Stimulated activated naive B cell treated with anti-CD40 and anti-IgM and Interleukin-4, amounts not matched to agents 10 μg/mL and 1 μg/mL and 100 μg/mL, for 72 hours (primary cell): ENCODE measurements around the gene TNRC6C.

Source experiments
- ATAC-seq, 2 donors: fragments of 150-1000 bp; cut with Tn5 transposase; replicated peaks; 2 replicates each; pipeline ENCODE4 v1.10.0; 2021; ENCODE audit warnings: moderate library complexity in 1 of 2
- DNase-seq: peaks from one replicate; pipeline ENCODE4 v3.0.0; 2021
- H3K27ac Mint-ChIP-seq: one replicate; pipeline ENCODE4 v1.8.0; 2022; ENCODE audit warnings: mild to moderate bottlenecking, mixed read lengths
- H3K27me3 Mint-ChIP-seq, 2 donors: one replicate each; pipeline ENCODE4 v1.8.0; 2022; ENCODE audit warnings: mixed read lengths in 2 of 2
- H3K36me3 Mint-ChIP-seq, 2 donors: one replicate each; pipeline ENCODE4 v1.8.0; 2022; ENCODE audit warnings: mixed read lengths in 2 of 2, mild to moderate bottlenecking in 1 of 2
- H3K4me1 Mint-ChIP-seq, 2 donors: one replicate each; pipeline ENCODE4 v1.8.0; 2022; ENCODE audit warnings: mixed read lengths in 2 of 2, mild to moderate bottlenecking in 1 of 2
- H3K4me3 Mint-ChIP-seq, 2 donors: one replicate each; pipeline ENCODE4 v1.8.0; 2022; ENCODE audit warnings: mild to moderate bottlenecking in 2 of 2, mixed read lengths in 2 of 2, moderate library complexity in 1 of 2
- H3K9me3 Mint-ChIP-seq, 2 donors: one replicate each; pipeline ENCODE4 v1.8.0; 2022; ENCODE audit warnings: mixed read lengths in 2 of 2, mild to moderate bottlenecking in 1 of 2

The TNRC6C gene

DNA sequence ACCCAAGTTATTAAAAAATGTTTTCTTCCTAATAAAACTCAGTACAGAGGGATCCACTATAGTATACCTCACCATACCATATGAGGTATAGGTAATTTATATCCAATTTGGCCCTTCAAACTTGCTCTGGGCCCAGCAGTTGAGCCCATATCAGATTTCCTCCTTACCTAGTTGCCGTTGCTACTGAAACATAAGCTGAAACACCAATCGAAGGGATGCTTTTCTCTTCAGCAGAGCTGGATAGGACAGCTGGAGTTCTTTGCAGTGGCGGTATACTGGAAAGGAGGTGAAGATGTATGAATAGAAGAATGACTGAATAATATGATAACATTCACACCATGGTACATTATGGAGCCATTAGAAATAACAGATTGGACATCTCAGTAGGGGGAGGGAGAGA lies 42.7 kb downstream of the TNRC6C start:
- Mint-ChIP-seq H3K27ac (no peak overlapping the region), H3K9me3 (no peaks in the 10 kb centered on the region), H3K4me3 (no peak overlapping the region), H3K36me3 (peaks cover 4% of the 10 kb centered on the region in 2 donors), H3K27me3 (no peaks in the 10 kb centered on the region), H3K4me1 (peaks cover 15 to 25% of the 10 kb centered on the region in 2 donors)
- DNase-seq, result no peak
- no peak for ATAC-seq

DNA sequence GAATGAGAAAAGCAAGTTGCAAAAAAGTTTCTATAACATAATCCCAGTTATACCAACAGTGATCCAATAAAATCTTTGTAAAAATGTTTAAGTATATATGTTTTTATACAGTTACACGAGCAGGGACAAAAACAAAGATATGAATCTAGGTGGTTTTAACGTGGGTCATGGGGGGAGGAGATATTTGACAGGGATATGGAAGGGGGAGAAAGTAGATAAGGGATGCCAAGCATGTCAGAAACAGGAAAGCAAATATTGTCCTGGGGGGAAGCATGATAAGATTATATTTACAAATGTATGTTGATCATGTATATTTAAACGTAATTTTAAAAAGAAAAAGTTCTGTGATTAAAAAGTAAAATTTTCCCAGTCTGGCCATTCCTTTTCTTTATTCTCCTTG lies 43.1 kb downstream of the TNRC6C start:
- no peak overlapping the region for H3K27ac Mint-ChIP-seq
- H3K4me3 Mint-ChIP-seq, result no peak overlapping the region
- H3K27me3 Mint-ChIP-seq, result no peaks in the 10 kb centered on the region
- H3K4me1 Mint-ChIP-seq, result peaks cover 16 to 29% of the 10 kb centered on the region in 2 donors
- H3K36me3 Mint-ChIP-seq, result peaks cover 6 to 8% of the 10 kb centered on the region in 2 donors
- no peak for DNase-seq
- H3K9me3 Mint-ChIP-seq, result no peaks in the 10 kb centered on the region
- no peak for ATAC-seq

DNA sequence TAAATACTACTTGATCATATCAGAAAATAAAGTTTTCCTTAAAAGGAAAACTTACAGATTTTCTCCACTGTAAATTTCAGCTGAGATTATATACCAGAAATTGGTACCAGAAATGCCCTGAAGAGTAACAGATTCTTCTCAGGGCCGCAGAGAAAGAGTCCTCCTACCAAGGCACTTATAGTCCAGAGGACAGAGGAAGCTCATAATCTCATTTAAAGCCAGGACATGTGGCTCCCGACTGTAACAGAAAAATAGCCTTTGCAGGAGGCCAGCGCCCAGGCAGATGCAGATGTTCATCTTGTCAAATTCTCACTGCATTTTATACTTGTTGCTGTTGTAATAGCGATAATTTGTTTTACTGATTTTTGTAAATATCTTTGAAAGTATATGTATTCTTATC lies 43.7 kb downstream of the TNRC6C start:
- Mint-ChIP-seq H3K36me3 (peaks cover 6 to 8% of the 10 kb centered on the region in 2 donors), H3K27ac (no peak overlapping the region), H3K4me3 (no peak overlapping the region), H3K27me3 (no peaks in the 10 kb centered on the region), H3K4me1 (peaks cover 14 to 31% of the 10 kb centered on the region in 2 donors), H3K9me3 (no peaks in the 10 kb centered on the region)
- no peak for DNase-seq
- ATAC-seq, result no peak

DNA sequence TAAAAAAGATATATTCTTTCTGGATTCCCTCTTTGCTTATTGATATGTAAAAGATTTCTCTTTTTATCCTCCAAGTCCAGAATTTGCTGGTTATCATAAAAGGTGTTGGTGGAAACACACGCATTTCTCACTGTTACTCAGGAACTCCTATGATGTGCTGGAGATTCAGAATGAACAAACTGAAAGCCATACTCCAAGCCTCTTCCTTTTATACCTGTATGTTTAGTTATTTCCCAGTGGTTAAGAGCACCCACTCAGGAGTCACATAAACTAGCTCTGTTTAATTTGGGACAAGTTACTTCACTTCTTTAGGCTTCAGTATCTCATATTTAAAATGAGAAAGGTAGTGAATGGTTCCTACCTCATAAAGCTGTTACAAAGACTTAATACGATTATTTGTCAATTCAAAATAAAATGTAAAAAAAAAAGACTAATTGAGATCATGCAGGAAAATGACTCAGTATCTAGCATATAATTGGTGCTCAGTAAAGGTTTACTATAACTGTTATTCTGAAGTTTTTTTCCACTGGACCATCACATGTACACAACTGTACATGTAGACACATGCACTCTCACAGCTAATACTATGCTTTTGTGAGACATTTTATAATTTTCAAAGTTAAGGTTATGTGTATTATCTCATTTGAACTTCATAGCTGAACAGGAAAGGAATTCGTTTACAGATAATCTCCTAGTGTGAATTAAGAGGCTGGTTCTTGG lies 47.1 kb downstream of the TNRC6C start:
- H3K36me3 Mint-ChIP-seq, result peaks cover 6 to 12% of the 10 kb centered on the region in 2 donors
- DNase-seq, result no peak
- no peak overlapping the region for H3K4me3 Mint-ChIP-seq
- H3K4me1 Mint-ChIP-seq, result peaks cover 11 to 22% of the 10 kb centered on the region in 2 donors
- H3K27ac Mint-ChIP-seq, result no peak overlapping the region
- H3K9me3 Mint-ChIP-seq, result no peaks in the 10 kb centered on the region
- H3K27me3 Mint-ChIP-seq, result no peaks in the 10 kb centered on the region
- no peak for ATAC-seq

DNA sequence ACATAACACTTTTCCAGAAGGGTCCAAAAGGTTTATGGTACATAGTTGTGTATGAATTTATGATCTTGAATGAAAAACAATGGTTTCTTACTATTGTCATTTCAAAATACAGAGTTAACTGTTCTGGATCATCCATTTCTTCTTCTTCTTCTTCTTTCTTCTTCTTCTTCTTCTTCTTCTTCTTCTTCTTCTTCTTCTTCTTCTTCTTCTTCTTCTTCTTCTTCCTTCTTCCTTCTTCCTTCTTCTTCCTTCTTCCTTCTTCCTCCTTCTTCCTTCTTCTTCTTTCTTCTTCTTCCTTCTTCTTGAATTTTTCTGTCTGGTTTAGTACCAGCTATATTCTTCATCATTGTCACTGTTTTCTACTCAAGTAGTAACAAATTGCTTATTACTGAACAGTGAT lies 47.8 kb downstream of the TNRC6C start:
- DNase-seq (no peak), ATAC-seq (no peak)
- H3K9me3 Mint-ChIP-seq, result no peaks in the 10 kb centered on the region
- H3K27me3 Mint-ChIP-seq, result no peaks in the 10 kb centered on the region
- H3K27ac Mint-ChIP-seq, result no peak overlapping the region
- H3K4me1 Mint-ChIP-seq, result peaks cover 11 to 22% of the 10 kb centered on the region in 2 donors
- peaks cover 6 to 12% of the 10 kb centered on the region in 2 donors for H3K36me3 Mint-ChIP-seq
- no peak overlapping the region for H3K4me3 Mint-ChIP-seq

DNA sequence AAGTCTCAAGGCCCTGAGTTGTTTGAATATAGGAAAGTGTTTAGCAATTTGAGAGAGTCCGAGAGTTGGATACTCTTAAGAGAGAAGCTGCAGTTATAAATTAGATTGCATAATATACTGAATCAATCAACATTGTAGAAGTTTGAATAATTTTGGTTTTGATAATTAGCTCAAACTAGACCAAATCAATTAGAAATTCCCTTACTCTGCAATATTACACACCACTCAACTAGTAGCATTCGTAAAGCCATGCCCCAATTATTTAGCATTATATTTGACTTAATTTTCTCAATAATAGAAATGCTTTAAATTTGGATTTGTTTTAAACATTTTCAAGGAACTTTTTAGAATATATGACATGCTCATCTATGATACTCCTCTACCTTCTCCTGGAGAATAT lies 49.1 kb downstream of the TNRC6C start:
- peaks cover 6 to 20% of the 10 kb centered on the region in 2 donors for H3K36me3 Mint-ChIP-seq
- DNase-seq (no peak), ATAC-seq (no peak)
- no peaks in the 10 kb centered on the region for H3K27me3 Mint-ChIP-seq
- H3K9me3 Mint-ChIP-seq, result no peaks in the 10 kb centered on the region
- peaks cover 11 to 20% of the 10 kb centered on the region in 2 donors for H3K4me1 Mint-ChIP-seq
- H3K27ac Mint-ChIP-seq, result no peak overlapping the region
- no peak overlapping the region for H3K4me3 Mint-ChIP-seq

DNA sequence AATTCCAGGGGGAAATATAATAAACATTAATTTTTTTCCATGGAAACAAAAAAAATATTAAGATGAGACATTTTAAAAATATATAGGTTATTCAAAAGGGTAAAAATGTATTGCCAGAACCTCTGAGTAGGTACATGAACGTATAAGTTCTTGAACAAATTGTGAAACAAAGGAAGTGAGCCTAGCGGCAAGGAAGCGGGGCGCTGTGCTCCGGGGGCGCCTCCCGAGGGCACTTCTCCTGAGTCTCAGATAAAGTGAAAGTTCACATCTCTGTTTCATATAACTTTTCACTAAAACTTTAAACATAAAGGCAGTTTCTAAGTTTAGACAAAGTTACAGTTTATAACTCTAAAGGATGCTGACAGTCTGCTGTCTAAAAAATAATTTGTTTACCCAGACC lies 52.3 kb downstream of the TNRC6C start:
- peaks cover 2 to 15% of the 10 kb centered on the region in 2 donors for H3K36me3 Mint-ChIP-seq
- no peaks in the 10 kb centered on the region for H3K27me3 Mint-ChIP-seq
- no peak overlapping the region for H3K27ac Mint-ChIP-seq
- ATAC-seq (no peak), DNase-seq (no peak)
- H3K9me3 Mint-ChIP-seq, result no peaks in the 10 kb centered on the region
- H3K4me3 Mint-ChIP-seq, result no peak overlapping the region
- H3K4me1 Mint-ChIP-seq, result peaks cover 10 to 14% of the 10 kb centered on the region in 2 donors

DNA sequence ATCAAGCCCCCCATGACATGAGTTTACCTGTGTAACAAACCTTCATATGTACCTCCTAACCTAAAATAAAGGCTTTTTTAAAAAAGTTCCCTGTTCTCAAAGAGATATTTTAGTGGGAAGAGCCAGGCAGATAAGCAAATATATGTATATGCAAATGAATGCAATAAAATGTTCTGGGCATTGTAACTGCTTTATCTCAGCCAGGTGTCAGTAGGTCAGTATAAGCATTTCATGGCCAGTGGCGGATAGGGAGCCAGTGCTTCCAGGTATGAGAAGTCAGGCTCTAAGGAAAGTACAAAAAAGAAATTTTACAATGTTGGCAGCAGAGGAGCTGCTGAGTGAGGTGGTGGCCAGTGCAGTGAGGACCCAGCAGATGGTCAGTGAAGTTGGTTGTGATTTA lies 53.9 kb downstream of the TNRC6C start:
- H3K36me3 Mint-ChIP-seq, result peaks cover 0 to 12% of the 10 kb centered on the region in 2 donors
- no peak overlapping the region for H3K4me3 Mint-ChIP-seq
- ATAC-seq (no peak), DNase-seq (no peak)
- H3K27ac Mint-ChIP-seq, result no peak overlapping the region
- no peaks in the 10 kb centered on the region for H3K9me3 Mint-ChIP-seq
- H3K27me3 Mint-ChIP-seq, result no peaks in the 10 kb centered on the region
- peaks cover 8% of the 10 kb centered on the region in 2 donors for H3K4me1 Mint-ChIP-seq

DNA sequence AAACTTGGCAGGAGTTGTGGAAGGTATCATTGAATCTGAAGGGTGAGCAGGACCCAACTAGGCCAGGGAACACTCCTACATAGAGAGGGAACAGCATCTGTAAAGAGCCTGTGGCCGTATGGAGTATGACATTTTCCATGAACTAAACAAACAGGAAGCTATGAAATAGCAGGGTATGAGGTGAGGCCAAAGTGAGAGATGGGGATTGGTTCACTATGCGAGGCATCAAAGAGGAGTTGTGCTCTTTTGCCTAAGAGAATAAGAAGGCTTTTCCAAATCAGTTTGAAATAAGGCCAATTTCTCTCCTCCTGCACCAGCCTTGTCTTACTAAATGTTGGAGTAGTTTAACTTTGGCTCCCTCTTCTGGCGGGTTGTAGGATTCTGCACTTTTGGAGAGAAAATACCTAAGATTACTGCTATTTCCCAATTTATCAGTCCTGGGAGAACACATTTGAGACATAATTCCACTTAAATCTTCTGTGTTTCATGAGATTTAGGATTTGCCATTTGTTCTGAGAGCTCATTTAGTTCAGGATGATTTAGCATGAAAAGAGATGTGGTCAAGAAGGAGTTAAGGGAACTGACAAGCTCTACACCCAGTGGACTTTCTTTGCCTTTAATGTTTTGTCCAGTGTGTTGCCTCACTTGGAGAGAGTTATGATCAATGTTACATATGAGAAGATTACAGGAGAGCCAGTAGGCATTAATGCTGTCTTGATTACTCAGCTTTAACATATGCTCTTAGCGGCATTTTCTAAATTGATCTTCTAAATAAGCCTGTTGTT lies 55.4 kb downstream of the TNRC6C start:
- peaks cover 8% of the 10 kb centered on the region in 2 donors for H3K4me1 Mint-ChIP-seq
- H3K27ac Mint-ChIP-seq, result no peak overlapping the region
- no peak for DNase-seq
- H3K9me3 Mint-ChIP-seq, result no peaks in the 10 kb centered on the region
- no peak overlapping the region for H3K4me3 Mint-ChIP-seq
- H3K27me3 Mint-ChIP-seq, result no peaks in the 10 kb centered on the region
- peaks cover 0 to 8% of the 10 kb centered on the region in 2 donors for H3K36me3 Mint-ChIP-seq
- ATAC-seq, result peak; percentile 38 to 68

DNA sequence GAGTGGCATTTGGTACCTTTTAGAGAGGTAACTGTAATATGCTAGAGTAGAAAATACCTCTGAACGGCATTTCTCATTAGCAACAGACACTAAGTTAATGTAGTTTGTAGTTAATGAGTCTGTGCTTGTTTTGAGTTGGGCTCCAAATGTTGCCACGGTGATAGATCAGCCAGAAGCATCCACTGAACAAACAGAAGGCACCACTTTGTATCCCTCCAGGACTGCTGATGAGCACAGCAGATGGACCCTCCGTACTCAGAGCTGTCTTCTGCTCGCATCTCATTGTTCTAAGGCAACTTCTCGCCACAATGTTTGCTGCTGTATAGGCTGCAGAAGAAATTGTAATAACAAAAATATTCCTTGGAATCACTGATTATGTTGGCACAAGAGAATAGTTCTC lies 56.1 kb downstream of the TNRC6C start:
- ATAC-seq (no peak), DNase-seq (no peak)
- Mint-ChIP-seq H3K4me1 (peaks cover 8% of the 10 kb centered on the region in 2 donors), H3K27ac (no peak overlapping the region), H3K4me3 (no peak overlapping the region), H3K9me3 (no peaks in the 10 kb centered on the region), H3K27me3 (no peaks in the 10 kb centered on the region), H3K36me3 (peaks cover 0 to 8% of the 10 kb centered on the region in 2 donors)

DNA sequence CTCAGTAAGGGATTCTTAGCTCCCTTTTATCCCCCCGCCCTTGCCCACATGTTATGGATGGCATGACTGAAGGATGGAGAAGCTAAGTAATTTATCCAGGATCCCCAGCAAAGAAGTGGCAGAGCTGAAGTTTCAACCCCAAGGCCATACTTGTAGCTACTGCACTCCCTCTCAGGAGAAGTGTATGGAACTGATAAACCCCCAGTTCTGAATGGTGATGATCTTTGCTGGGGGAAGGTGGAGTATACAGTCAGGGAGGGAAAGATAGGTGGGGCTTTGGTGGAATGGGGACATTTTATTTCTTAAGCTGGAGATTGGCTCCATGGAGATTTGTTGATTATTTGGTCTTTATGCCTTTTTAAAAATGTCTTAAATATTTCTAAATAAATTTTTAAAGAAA lies 58.3 kb downstream of the TNRC6C start:
- Mint-ChIP-seq H3K4me3 (no peak overlapping the region), H3K27me3 (no peaks in the 10 kb centered on the region), H3K4me1 (peaks cover 14 to 15% of the 10 kb centered on the region in 2 donors), H3K9me3 (no peaks in the 10 kb centered on the region), H3K27ac (no peak overlapping the region), H3K36me3 (peaks cover 0 to 9% of the 10 kb centered on the region in 2 donors)
- no peak for DNase-seq
- ATAC-seq, result no peak

DNA sequence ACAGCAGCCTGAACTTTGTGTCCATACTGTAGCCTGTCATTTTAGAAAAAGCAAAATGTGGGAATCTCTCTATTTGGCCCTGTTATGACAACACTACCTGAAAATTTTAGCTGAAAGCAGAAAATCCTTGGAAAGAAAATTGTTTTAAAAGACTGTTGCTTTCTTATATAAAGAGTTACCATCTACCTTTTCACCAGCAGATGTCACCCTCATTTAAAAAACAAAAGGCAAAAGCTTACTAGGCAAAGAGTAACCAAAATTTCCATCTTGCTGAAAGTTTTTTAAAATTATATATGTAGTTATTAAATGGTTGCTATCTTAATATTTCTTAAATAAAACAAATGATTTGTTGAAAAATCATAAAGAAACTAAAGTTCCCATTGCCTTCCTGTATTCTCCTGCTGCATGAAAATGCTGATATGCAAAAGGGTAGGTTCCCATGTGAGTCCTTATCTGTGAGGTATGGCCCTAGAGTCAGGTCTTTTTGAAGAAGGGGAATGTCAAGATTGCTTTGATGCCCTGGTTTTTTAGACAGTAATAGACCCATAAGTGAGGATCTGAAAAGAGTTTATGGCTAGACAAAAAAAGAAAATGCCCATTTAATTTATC lies 61.0 kb downstream of the TNRC6C start:
- DNase-seq (no peak), ATAC-seq (no peak)
- H3K4me1 Mint-ChIP-seq, result peaks cover 5 to 8% of the 10 kb centered on the region in 2 donors
- H3K27ac Mint-ChIP-seq, result no peak overlapping the region
- peaks cover 0 to 4% of the 10 kb centered on the region in 2 donors for H3K36me3 Mint-ChIP-seq
- H3K4me3 Mint-ChIP-seq, result no peak overlapping the region
- no peaks in the 10 kb centered on the region for H3K9me3 Mint-ChIP-seq
- H3K27me3 Mint-ChIP-seq, result no peaks in the 10 kb centered on the region

DNA sequence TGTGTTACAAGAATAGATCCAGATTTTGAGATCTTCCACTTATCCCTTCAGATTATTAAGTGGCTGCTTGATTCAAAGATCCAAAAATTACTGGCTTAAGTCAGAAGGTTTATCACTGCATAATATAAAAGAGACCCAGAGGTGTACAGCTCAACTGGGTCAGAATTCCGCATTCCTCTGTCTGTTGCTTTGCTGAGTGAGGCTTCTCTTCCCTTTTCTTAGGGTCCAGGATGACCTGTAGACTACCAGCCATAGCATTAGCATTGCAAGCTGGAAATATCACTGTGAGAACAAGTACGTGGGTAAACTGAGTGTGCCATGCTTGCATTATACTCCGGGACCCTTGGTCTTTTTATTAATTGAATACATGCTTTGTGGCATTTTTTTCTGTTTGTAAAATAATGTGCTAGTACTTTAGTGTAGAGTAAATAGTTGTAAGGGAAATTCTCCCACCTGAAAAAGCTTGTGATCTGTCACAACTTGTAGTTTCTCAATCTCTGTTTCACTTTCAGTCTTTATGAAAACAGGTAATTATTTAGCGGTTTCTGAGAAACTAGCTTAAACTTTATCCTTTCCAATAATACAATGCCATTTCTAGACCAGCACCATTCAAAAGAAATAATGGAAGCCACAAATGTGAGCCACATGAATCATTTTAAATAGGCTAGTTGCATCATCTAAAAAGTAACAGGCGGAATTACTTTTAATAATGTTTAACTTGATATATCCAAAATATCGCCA lies 61.6 kb downstream of the TNRC6C start:
- ATAC-seq (no peak), DNase-seq (no peak)
- Mint-ChIP-seq H3K4me1 (peaks cover 5 to 8% of the 10 kb centered on the region in 2 donors), H3K27me3 (no peaks in the 10 kb centered on the region), H3K36me3 (peaks cover 0 to 4% of the 10 kb centered on the region in 2 donors), H3K4me3 (no peak overlapping the region), H3K9me3 (no peaks in the 10 kb centered on the region), H3K27ac (no peak overlapping the region)

DNA sequence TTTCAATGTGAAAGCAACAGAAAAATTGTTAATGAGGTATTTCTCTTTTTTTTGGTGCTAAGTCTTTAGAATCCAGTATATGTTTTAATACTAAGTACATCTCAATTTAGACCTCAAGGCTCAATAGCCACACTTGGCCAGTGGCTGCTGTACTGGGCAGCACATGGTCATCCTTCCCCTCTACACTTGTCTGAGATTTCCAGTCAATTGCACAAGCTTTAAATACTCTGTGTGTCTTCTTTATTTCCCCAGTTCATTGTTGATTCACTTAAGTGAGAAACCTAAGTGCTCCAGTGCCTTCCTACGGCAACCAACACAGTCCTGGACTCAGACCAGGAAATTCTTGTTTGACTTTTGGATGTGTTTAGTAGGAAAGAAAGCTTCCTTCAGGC lies 62.2 kb downstream of the TNRC6C start:
- ATAC-seq (no peak), DNase-seq (no peak)
- no peaks in the 10 kb centered on the region for H3K27me3 Mint-ChIP-seq
- H3K9me3 Mint-ChIP-seq, result no peaks in the 10 kb centered on the region
- no peak overlapping the region for H3K4me3 Mint-ChIP-seq
- H3K27ac Mint-ChIP-seq, result no peak overlapping the region
- H3K36me3 Mint-ChIP-seq, result peaks cover 0 to 4% of the 10 kb centered on the region in 2 donors
- peaks cover 5 to 8% of the 10 kb centered on the region in 2 donors for H3K4me1 Mint-ChIP-seq
